ENCODE results near the gene PTPRN2.
A peak's percentile ranks its signal among the peaks of the same experiment; 100 is the strongest.
"Not testable (repeated sequence)": the region's sequence is repeated elsewhere in the genome, so short reads cannot be mapped to it uniquely, and the experiment has no call there.

PTPRN2 gene

DNA sequence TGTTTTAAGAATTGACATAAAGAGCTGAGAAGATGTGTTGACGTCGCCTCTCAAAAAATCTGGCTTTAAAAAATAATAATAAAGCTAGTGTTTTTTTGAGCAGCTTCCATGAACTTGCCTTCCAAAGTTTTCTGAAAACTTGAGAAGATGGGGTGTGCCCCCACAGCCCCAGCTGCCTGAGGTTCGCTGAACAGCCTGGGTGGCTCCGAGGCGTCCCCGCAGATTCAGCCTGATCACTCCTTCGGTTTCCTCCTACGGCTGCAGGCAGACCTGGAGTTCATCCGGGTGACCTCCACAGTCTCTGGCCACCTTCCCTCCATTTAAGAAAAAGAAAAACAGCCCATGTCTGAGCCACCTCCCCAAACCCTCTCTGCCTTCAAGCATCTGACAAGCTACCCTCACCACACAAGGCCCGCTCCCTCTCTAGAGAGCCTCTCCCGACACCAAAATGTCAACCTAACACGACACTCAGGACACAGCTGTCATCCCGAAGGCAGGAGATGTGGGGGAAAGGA lies 177.8 kb downstream of the PTPRN2 start:
- DNase-seq (ENCODE audit: low read depth), result no peak
- no peak overlapping the region for H3K4me3 ChIP-seq (ENCODE audit: low read depth, low read length)
- TF ChIP-seq, protein P1, sequence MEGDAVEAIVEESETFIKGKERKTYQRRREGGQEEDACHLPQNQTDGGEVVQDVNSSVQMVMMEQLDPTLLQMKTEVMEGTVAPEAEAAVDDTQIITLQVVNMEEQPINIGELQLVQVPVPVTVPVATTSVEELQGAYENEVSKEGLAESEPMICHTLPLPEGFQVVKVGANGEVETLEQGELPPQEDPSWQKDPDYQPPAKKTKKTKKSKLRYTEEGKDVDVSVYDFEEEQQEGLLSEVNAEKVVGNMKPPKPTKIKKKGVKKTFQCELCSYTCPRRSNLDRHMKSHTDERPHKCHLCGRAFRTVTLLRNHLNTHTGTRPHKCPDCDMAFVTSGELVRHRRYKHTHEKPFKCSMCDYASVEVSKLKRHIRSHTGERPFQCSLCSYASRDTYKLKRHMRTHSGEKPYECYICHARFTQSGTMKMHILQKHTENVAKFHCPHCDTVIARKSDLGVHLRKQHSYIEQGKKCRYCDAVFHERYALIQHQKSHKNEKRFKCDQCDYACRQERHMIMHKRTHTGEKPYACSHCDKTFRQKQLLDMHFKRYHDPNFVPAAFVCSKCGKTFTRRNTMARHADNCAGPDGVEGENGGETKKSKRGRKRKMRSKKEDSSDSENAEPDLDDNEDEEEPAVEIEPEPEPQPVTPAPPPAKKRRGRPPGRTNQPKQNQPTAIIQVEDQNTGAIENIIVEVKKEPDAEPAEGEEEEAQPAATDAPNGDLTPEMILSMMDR (IDR thresholded peaks at IDR 0.05; ENCODE audit: control insufficient read depth, extremely low read depth, insufficient read depth), result no peak

- TF ChIP-seq, protein P1 (IDR thresholded peaks at IDR 0.05; ENCODE audit: control insufficient read depth, extremely low read depth, insufficient read depth), result no peak
- H3K4me3 ChIP-seq (ENCODE audit: low read depth, low read length), result no peak overlapping the region
- no peak for DNase-seq (ENCODE audit: low read depth)
Observed at GRCh38 chr7:158409120-158409519, 178.5 kb downstream of the PTPRN2 start.

DNA sequence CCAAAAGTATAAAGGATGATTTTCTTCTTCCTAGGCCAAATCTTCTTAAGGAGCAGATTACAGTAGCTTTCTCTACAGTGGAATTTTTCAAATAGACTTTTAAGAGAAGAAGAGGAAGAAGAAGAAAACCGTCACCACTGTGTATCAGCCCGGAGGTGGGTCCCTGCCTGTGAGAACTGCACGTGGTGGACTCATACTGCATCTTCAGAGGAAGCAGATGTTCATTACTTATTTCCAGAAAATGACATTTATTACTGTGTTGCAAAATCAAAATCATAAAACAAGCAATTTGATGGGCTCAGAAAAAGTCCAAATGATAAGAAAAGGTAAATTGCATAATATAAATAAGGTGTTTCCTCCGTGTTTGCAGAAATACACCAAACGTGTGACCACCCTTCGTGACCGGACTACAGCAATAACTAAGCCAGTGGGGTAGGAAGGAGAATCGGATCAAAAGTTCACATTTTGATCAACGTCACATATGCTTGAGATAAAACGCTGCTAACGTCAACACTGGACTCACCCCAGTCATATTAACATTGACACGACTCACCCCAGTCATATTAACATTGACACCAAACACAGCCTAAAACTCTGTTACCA lies 179.2 kb downstream of the PTPRN2 start:
- H3K4me3 ChIP-seq (ENCODE audit: low read depth, low read length), result no peak overlapping the region
- TF ChIP-seq, protein P1 (IDR thresholded peaks at IDR 0.05; ENCODE audit: control insufficient read depth, extremely low read depth, insufficient read depth), result no peak
- DNase-seq (ENCODE audit: low read depth), result no peak

- TF ChIP-seq, protein P1 (IDR thresholded peaks at IDR 0.05; ENCODE audit: control insufficient read depth, extremely low read depth, insufficient read depth), result peak; percentile 73
- no peak overlapping the region for H3K4me3 ChIP-seq (ENCODE audit: low read depth, low read length)
- peak; percentile 31 for DNase-seq (ENCODE audit: low read depth)
Observed at GRCh38 chr7:158407581-158408317, 179.9 kb downstream of the PTPRN2 start.

GRCh38 chr7:158406801-158407200 lies 180.8 kb downstream of the PTPRN2 start:
- TF ChIP-seq, protein P1 (IDR thresholded peaks at IDR 0.05; ENCODE audit: control insufficient read depth, extremely low read depth, insufficient read depth), result no peak
- no peak for DNase-seq (ENCODE audit: low read depth)
- no peak overlapping the region for H3K4me3 ChIP-seq (ENCODE audit: low read depth, low read length)

GRCh38 chr7:158406364-158406763 lies 181.3 kb downstream of the PTPRN2 start:
- TF ChIP-seq, protein P1 (IDR thresholded peaks at IDR 0.05; ENCODE audit: control insufficient read depth, extremely low read depth, insufficient read depth), result no peak

GRCh38 chr7:158405771-158406170 lies 181.9 kb downstream of the PTPRN2 start:
- not testable (repeated sequence) for DNase-seq (ENCODE audit: low read depth); H3K4me3 ChIP-seq (ENCODE audit: low read depth, low read length)

More at GRCh38 chr7:158406364-158406763, 181.3 kb downstream of the PTPRN2 start:
- H3K4me3 ChIP-seq (ENCODE audit: low read depth, low read length), result no peak overlapping the region
- DNase-seq (ENCODE audit: low read depth), result no peak

All from LNCaP clone FGC (cell line).